C1 segment of cervical spinal cord (tissue), 14 donors: Measurements from ENCODE around the gene WDR35.
A peak's percentile ranks its signal among the peaks of the same experiment; 100 is the strongest.
"Not testable (repeated sequence)": the region's sequence is repeated elsewhere in the genome, so short reads cannot be mapped to it uniquely, and the experiment has no call there.

Experiments used
- DNase-seq, 14 donors: peaks; one replicate each; lab custom pipeline; 2025; lab: John Stamatoyannopoulos, UW

WDR35 gene

DNA sequence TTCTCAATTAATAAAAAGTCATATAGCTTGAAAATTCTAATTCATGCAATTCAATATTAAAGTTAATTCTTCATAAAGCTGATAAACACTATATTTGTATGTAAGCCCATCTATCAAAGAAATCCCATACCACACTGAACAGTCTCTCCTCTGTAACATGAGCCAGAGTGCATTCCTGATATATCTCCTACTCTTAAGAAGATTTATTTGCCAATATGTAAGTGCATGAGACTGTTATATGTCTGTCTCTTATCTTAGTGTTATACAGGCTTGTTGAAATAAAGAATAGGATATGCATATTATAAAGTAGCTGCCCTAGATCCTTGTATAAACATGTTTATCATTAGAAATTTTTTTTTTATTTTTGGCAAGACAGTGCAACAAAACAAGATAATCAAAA is 47.7 kb downstream of the WDR35 start:
- DNase-seq = no peak

DNA sequence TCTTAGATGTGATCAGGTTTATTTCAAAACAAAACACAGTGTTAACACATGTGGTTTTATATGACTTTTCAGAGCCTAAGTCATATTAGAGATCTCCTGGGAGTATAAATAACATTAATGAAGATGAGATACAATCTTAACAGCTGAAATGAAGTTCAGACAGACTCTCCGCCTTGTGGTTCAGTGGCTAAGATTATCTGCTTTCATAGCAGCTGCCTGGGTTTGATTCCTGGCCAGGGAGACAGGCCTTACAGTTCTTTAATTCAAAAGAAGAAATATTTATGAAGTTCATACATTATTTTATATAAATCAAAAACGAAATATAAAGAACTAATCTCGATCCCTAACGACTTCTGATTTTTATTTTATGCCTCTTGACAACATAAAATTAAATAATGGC is 52.9 kb downstream of the WDR35 start:
- no peak for DNase-seq

DNA sequence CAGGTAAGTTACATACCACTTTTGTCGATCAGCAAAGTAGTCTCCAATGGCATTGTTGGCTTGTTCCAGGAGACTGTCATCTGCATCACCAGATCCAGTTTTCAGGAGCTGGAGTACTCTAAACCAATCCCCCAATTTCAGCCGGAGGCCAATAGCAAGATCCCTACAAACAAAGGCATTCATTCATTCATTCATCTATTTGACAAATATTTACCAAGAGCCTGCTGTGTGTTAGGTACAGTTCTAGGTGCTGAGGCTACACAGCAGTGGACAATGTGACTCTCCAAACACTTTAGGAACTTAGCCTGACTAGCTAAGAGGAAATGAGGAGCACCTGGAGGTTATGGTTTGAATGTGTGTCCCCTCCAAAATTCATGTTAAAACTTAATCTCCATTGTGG is 53.7 kb downstream of the WDR35 start:
- DNase-seq = no peak

GRCh38 chr2:19933351-19933981 is 56.4 kb downstream of the WDR35 start:
- DNase-seq = no peak

- no peak for DNase-seq
Measured at GRCh38 chr2:19932928-19933327, 57.0 kb downstream of the WDR35 start.

DNA sequence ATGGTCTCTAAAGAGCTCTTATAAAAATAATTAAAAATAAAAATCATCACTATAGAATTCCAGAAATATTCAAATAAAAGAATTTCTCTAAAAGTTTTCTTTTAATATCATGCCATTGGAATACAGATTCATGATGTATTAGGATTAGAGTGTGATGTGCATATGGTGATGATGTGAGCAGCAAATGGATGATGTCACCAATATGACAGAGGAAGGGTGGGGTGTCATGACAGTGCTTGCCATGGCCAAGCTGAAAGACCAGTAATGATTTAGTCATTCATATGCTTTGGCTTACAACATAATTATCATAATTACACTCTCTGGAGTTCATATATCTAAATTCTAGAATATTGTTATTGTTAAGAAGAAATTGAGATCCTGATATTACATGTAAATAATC is 60.7 kb downstream of the WDR35 start:
- no peak for DNase-seq

GRCh38 chr2:19927816-19928215 is 62.1 kb downstream of the WDR35 start:
- not testable (repeated sequence) for DNase-seq

DNA sequence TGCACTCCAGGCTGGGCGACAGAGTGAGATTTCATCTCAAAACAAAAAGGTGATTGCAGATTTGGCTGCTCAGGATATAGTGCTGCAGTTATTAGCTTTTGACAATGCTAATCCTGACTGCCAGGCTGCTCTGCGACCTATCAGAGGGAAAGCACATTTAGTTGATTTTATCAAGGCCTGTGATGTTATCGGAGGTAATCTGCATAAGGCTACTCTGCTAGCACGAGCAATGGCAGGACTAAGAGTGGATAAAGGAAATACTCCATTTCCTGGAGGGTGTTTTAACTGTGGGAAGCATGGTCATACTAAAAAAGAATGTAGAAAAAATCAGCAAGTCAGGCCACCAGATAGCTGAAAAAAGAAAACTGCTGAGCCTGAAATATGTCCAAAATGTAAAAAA is 65.4 kb downstream of the WDR35 start:
- DNase-seq = not testable (repeated sequence)

- DNase-seq = not testable (repeated sequence)
Measured at GRCh38 chr2:19922188-19922587, 67.7 kb downstream of the WDR35 start.

- no peak for DNase-seq
Measured at GRCh38 chr2:19916385-19916950, 73.4 kb downstream of the WDR35 start.

GRCh38 chr2:19914266-19914975 is 75.5 kb downstream of the WDR35 start:
- DNase-seq = no peak

DNA sequence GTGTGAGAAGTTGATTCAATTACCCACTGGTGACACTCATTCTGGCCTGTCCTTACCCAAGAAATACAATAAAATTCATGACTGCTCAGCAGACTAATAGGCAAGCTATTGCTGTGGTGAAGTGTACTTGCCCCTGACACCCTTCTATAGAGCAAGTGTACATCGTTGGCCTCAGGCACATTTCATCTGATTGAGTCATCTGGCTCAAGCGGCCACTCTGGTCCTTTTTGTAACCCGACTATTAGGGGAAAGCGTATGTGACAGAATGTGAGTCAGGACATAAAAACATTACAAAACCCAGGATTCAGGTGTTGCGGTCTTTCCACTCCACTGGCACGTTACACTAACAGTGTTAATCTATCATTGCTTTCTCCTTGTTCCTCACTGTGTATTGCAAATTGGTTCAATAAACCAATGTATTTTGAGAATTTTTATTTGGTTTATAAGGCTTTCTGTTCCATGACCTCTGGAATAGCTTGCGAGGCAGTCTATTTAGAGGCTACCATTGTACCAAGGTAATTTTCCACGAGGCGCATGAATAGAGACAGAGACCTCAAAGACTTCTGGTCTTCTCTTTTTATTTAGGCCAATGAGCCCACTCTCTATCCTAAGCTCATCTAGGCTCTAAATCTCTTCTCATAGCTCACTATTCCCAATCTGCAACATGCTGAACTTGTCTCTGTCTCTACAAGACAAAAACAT is 77.9 kb downstream of the WDR35 start:
- no peak for DNase-seq

- peak in 1 of 14 donors; percentile 42 for DNase-seq
Measured at GRCh38 chr2:19902216-19902740, 87.6 kb downstream of the WDR35 start.

DNA sequence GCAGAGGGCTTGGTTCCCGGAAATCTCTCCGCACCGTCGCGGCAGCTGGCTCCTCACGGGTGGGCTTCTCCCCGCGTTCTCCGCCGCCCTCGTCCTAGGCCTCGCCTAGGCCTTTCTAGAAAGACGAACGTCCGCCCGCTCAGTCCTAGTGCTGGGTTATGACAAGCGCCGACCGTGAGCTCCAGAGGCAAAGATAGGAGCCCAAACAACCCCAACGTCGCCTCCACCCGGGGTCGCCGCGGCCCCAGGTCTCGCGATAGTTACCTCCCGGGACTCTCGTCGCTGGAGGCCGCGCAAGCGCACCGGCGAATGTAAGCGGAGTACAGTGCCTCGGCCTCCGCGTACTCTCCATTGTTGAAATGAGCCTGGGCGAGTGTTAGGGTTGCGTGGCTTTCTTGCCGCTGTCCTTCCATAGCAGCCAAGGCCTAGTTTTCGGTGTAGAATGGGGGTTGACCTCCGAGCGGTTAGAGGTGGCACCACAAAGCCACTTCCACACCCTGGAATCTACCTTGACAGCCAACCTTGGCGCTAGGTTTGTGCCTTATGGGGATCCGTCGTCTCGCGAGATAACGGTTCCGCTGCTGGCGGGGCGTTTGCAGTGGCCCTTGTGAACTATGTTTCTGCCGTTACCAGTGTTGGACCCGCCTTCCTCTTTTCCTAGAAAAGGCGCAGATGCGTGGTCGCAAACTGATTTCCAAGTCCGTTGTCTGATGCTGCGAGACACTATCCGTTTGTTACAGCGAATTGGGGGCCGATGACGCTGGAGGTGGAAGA is 88.3 kb downstream of the WDR35 start, which contains the start of gene TTC32:
Gene TTC32, minus strand, starts transcription at position 542 of the 774 bp plus-strand sequence. Its CDS starts 129 bp downstream, at position 413.
- DNase-seq = peak; percentile 84 to 99 (median 96)

- DNase-seq = peak in 2 of 14 donors; percentile 52 to 74
Measured at GRCh38 chr2:19900931-19901441, 88.9 kb downstream of the WDR35 start.

DNA sequence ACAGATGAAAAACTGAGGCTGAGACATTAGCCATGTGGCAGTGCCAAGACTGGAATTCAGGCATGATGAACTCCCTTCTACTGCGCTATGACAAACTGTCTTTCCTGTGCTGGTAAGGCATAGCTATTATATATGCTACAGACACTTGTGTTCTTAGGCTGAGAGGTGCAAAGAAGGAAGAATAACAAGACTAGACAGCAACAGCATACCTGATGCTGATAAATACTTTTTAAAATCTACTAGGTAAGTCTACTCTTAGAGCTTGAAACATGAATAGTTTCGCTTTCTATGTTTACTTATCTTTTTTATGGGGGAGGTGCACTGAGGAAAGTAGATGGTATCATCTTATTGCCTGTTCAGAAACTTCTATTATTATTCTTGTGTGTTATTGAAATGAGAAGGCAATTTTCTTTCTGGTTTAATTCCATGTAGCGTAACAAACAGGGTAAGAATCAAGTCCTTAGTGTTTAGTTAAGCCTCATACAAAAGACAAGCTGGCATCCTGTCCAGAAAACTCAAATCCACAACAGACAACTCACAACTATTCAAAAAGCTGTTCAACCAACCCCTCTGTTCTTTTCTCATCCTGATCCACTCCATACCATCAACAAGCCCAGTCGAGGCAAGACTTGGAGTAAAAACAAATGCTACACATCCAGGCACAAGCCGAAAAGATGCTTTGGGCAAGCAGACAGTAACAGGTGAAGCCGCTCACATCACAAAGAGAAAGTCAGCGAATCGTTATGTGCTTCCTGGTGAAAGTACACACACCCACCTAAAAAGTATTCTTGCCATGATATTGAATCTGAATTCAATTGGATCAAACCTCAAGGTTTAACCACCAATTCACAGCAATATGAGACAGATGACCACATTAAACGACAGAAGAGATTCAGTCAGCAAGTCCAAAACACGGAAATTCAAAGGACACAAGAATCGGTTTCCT is 89.6 kb downstream of the WDR35 start:
- DNase-seq = no peak

DNA sequence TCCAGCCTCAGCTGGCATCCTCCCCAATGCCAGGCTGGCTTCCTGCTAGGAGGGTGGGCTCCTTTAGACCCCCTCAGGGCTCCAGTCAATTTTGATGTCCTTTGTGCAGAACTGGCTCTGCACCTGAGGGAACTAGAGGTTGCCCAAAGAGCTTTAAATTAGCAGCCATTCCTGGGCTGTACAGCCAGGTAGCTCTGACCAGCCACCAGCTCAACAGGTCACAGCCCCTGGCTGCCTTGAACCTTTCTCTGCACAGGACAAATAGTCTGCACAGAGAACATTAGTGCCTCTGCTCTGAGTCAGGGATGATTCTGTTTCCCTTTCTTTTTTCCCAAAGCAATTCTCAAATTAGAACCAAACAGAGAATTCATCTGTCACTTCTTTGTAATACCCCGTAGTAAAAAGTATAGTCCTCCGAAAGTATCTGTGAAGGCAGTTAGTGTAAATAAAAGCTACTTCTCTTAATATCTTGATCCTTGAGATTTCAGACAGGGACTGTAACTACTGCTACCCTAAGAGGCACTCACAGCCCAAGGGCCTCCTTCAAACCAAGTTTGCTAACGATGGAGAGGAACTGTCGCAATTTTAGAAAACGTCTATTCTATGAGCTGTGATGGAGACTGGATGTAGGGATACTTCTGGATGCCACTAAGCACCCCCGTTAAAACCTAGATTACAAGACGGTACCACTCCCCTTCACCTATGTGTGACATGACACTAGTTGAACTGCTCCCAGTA is 91.1 kb downstream of the WDR35 start:
- no peak for DNase-seq

DNA sequence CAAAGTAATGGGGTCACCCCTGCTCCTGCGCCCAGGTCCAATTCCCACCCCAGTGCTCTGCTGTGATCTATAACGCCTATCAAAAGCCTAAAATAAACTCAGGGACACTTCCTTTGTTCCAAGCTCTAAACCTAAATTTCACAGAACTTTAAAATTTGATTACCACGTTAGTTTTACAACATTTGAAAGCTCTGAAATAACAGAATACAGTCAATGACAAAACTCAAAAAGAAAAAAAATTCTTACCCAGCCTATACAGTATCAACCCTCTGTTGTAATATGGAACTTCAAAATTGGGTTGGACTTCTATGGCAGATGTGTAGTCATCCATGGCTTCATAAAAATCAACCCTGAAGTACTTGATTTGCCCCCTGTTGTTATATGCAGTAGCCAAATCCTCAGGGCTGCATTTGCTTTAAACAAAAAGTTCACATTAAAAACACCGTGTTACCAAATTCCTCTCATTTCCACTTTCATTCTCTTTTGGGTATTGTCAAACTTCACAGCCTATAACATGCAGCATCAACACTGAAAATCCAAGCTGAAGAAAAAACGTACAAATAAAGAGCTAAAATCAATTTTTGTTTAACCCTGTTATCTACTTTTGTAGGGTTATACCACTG is 92.2 kb downstream of the WDR35 start:
- DNase-seq = no peak

DNA sequence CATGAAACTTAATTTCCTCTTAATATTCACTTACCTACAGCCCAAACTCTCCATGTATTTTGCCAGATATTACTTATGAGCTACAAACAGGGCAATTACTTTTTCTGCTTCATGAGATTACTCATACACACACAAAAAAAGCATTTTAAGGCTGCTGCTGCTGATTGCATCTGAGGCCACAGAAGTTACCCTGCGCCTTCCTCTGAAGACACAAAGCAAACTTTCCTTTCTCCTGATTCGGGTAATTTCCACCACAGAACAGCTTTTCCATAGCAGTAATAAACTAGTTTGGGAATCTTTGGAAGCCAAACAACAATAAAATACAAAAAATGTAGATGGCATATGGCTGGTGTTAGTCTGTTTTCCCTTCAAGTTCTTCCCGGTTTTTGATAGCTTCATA is 94.4 kb downstream of the WDR35 start:
- no peak for DNase-seq
